H1 (cell line): ENCODE data around the gene ZSCAN30. TPM values are rescaled to one million over a fixed set of nuclear protein-coding genes. Genes with fewer than 3 reads are reported as not detected.

ENCODE experiments used
- polyA plus RNA-seq, 7 experiments: library from polyadenylated mRNA; depleted of rRNA in 3 of 7; stranded (reverse) in 5 of 7; unstranded in 2 of 7; fragments of >200 nt in 5 of 7; fragments of 200-250 nt in 2 of 7; gene quantifications; 1 replicate in 5 of 7; 2 replicates in 1 of 7; 4 replicates in 1 of 7; pipeline versions ENCODE4 v1.2.1 to v1.2.3, GENCODE V29; 2011 to 2013; ENCODE audit warnings: missing spikeins in 2 of 7, mixed read lengths in 2 of 7
- total RNA-seq: library from RNA; stranded (reverse); fragmentation: NEBNext Ultra II Directional; extraction: Animal tissue kit (Norgen Biotek cat#: 25700); gene quantifications from 2 replicates; pipeline ENCODE4 v1.2.1, GENCODE V29; 2021
- TF ChIP-seq, protein P1 (sequence below): IDR thresholded peaks from 2 replicates; pipeline ENCODE4 v1.6.1; 2012; ENCODE audit warnings: inconsistent platforms

Gene ZSCAN30
- total and polyA plus RNA-seq, 2 of the 8 experiments (the other 6 are each of a cell fraction or from before 2014, with no cell fraction given), result 4.4 to 10.3 TPM

DNA sequence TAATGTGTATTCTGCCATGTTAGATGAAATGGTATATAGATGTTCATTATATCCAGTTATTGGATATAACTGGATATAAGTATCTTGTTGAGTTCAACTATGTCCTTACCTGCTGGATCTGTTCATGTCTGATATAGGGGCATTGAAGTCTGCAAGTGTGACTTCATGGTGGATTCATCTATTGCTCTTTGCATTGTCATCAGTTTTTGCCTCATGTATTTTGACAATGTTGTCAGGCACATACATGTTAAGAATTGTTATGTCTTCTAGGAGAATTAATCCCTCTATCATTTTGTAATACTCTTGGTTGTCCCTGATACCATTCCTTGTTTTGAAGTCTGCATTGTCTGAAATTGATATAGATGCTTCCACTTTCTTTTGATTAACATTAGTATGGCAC lies 38.8 kb upstream of the ZSCAN30 start (continued):
- TF ChIP-seq, protein P1, sequence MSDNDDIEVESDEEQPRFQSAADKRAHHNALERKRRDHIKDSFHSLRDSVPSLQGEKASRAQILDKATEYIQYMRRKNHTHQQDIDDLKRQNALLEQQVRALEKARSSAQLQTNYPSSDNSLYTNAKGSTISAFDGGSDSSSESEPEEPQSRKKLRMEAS, result no peak
